Ureter (tissue), 1 donor: ENCODE results near the gene APPBP2. TPM values are rescaled to one million over a fixed set of nuclear protein-coding genes. Genes with fewer than 3 reads are reported as not detected.

Source experiments
- DNase-seq: peaks from one replicate; pipeline ENCODE4 v3.0.0-alpha.2; 2020; ENCODE audit warnings: low spot score
- total RNA-seq: library from RNA; stranded (reverse); gene quantifications from one replicate; pipeline ENCODE4 v1.2.4, GENCODE V29; 2023
- donor health status: DM: yes; HTN: yes; CAD: no.

The APPBP2 gene
- total RNA-seq, 1 donor from 2014 or later: 52.3 TPM

DNA sequence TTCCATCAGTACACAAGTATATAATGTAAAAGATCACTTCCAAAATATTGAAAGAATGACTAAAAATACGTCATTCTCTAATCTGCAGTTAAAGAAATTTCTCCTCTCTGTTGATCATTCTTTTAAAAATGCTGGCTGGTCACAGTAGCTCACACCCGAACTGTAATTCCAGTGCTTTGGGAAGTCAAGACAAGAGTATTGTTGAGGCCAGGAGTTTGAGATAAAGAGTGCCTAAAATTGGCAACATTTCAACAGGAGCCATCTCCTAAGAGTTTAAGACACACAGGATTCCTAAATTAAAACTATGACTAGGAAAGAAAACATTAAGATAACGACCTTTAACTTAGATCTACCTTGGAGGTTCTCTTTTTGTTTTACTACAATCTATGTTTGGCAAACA lies 129.6 kb downstream of the APPBP2 start:
- DNase-seq: no peak

DNA sequence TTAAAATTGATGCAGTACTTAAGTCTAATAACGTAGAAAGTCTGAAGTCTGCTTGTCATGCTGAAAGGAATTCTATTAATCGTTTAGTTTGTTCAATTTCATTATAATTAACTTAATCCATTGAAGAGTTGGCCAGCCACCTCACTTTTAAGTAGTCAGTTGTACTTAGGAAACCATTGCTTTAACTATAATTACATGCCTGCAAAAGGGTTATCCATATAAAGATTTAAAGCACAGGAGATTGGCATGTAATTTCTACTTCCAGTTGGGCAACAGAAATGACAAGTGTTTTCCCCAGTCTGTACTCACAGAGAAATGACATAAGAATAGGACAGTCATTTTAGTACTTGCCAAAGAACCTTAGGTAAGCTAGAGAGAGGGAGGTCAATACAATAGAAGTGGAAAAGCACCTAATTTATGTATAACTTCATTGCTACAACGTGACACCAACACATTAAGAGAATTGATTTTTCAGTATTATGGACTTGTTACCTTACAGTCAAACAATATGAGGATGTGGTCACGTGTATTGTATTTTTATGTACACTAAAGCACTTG lies 130.5 kb downstream of the APPBP2 start:
- DNase-seq: no peak

DNA sequence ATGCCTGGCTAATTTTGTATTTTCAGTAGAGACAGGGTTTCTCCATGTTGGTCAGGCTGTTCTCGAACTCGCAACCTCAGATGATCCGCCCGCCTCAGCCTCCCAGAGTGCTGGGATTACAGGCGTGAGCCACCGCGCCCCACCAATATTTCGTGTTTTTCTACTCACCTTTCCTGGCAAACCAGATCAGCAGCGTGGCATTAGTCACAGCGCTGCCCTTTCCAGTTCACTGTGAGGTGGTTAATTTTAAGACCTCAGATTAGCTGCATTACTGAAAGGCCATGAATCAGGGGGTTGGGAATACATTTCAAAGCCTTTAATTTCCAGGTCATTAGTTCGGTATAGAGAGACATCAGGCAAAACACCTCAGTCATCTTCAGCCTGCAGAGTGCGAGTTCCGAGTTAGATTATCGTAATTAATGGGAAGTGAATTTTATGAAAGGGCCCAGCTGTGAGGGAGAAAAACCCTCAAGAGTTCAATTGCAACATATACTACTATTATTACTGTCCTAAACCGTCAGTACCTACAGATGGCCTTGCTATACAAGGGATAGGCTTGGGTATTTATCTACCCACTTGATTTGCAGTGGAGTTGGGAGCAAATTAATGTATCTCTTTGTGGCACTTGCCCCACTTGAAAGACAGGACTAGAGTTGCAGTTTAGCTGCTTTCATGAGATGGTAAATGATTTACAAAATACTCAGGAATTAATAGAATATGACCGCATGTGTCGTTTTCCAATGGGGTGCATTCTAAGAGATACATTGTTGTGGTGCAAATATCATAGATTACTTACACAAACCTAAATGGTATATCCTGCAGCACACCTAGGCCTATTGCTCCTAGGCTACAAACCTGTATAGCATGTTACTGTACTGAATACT lies 132.0 kb downstream of the APPBP2 start:
- no peak for DNase-seq

Other genes starting within 250 kb of the APPBP2 start
- gene USP32, start 134.1 kb downstream of the APPBP2 start, total RNA-seq: 38.8 TPM
- gene CHCT1, start 103.8 kb downstream of the APPBP2 start, total RNA-seq: not detected
- 10.0 TPM for gene PPM1D, start 74.0 kb upstream of the APPBP2 start, total RNA-seq
- gene BCAS3, start 151.6 kb upstream of the APPBP2 start, total RNA-seq: 57.9 TPM